Measurements from ENCODE around the gene TMEM179B. TPM values are rescaled to one million over a fixed set of nuclear protein-coding genes. Genes with fewer than 3 reads are reported as not detected.

The TMEM179B gene
- total and polyA plus RNA-seq, 2 of the 13 experiments (the other 11 are each of a cell fraction or from before 2014, with no cell fraction given): 24.8 to 25.7 TPM

GRCh38 chr11:62831520-62832335 lies 44.5 kb downstream of the TMEM179B start, which contains the start of gene STX5 (continued):
- TF ChIP-seq, protein P1, sequence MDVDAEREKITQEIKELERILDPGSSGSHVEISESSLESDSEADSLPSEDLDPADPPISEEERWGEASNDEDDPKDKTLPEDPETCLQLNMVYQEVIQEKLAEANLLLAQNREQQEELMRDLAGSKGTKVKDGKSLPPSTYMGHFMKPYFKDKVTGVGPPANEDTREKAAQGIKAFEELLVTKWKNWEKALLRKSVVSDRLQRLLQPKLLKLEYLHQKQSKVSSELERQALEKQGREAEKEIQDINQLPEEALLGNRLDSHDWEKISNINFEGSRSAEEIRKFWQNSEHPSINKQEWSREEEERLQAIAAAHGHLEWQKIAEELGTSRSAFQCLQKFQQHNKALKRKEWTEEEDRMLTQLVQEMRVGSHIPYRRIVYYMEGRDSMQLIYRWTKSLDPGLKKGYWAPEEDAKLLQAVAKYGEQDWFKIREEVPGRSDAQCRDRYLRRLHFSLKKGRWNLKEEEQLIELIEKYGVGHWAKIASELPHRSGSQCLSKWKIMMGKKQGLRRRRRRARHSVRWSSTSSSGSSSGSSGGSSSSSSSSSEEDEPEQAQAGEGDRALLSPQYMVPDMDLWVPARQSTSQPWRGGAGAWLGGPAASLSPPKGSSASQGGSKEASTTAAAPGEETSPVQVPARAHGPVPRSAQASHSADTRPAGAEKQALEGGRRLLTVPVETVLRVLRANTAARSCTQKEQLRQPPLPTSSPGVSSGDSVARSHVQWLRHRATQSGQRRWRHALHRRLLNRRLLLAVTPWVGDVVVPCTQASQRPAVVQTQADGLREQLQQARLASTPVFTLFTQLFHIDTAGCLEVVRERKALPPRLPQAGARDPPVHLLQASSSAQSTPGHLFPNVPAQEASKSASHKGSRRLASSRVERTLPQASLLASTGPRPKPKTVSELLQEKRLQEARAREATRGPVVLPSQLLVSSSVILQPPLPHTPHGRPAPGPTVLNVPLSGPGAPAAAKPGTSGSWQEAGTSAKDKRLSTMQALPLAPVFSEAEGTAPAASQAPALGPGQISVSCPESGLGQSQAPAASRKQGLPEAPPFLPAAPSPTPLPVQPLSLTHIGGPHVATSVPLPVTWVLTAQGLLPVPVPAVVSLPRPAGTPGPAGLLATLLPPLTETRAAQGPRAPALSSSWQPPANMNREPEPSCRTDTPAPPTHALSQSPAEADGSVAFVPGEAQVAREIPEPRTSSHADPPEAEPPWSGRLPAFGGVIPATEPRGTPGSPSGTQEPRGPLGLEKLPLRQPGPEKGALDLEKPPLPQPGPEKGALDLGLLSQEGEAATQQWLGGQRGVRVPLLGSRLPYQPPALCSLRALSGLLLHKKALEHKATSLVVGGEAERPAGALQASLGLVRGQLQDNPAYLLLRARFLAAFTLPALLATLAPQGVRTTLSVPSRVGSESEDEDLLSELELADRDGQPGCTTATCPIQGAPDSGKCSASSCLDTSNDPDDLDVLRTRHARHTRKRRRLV (CRISPR knock-in tag; IDR thresholded peaks at IDR 0.05): peak; percentile 82
- TF ChIP-seq ZNF850 (CRISPR knock-in tag; conservative IDR thresholded peaks at IDR 0.05): 0 out of 2 replicates have a peak, but pooled peaks have one; percentile 17
- TF ChIP-seq ZMAT3 (CRISPR knock-in tag; conservative IDR thresholded peaks at IDR 0.05): peak; percentile 81; the same call in 1 of the 2 replicates
- no peak for TF ChIP-seq ADNP (CRISPR knock-in tag; IDR thresholded peaks at IDR 0.05)
- TF ChIP-seq, protein P2, sequence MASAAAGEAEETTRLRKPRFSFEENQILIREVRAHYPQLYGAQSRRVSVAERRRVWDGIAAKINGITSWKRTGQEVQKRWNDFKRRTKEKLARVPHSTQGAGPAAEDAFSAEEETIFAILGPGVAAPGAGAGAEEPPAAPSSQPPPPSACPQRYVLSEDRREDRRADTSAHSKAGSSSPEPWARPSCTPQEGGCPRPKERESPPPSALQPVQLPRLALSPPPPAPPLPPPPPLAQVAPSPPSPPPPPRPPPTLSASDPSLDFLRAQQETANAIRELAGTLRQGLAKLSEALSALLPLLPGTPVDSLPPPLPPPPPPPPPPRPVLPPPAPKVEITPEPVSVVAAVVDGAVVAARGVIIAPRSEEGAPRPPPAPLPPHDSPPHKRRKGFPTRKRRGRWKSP (CRISPR knock-in tag; IDR thresholded peaks at IDR 0.05): peak; percentile 44; the same call in 1 of the 2 replicates
- TF ChIP-seq, protein P3, sequence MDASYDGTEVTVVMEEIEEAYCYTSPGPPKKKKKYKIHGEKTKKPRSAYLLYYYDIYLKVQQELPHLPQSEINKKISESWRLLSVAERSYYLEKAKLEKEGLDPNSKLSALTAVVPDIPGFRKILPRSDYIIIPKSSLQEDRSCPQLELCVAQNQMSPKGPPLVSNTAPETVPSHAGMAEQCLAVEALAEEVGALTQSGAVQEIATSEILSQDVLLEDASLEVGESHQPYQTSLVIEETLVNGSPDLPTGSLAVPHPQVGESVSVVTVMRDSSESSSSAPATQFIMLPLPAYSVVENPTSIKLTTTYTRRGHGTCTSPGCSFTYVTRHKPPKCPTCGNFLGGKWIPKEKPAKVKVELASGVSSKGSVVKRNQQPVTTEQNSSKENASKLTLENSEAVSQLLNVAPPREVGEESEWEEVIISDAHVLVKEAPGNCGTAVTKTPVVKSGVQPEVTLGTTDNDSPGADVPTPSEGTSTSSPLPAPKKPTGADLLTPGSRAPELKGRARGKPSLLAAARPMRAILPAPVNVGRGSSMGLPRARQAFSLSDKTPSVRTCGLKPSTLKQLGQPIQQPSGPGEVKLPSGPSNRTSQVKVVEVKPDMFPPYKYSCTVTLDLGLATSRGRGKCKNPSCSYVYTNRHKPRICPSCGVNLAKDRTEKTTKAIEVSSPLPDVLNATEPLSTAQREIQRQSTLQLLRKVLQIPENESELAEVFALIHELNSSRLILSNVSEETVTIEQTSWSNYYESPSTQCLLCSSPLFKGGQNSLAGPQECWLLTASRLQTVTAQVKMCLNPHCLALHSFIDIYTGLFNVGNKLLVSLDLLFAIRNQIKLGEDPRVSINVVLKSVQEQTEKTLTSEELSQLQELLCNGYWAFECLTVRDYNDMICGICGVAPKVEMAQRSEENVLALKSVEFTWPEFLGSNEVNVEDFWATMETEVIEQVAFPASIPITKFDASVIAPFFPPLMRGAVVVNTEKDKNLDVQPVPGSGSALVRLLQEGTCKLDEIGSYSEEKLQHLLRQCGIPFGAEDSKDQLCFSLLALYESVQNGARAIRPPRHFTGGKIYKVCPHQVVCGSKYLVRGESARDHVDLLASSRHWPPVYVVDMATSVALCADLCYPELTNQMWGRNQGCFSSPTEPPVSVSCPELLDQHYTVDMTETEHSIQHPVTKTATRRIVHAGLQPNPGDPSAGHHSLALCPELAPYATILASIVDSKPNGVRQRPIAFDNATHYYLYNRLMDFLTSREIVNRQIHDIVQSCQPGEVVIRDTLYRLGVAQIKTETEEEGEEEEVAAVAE (CRISPR knock-in tag; IDR thresholded peaks at IDR 0.05; ENCODE audit: borderline replicate concordance): 0 out of 2 replicates have a peak, but pooled peaks have one; percentile 22
- peak; percentile 40; the same call in 1 of the 2 replicates for TF ChIP-seq SALL1 (CRISPR knock-in tag; IDR thresholded peaks at IDR 0.05)
- TF ChIP-seq TFDP1 (CRISPR knock-in tag; IDR thresholded peaks at IDR 0.05; ENCODE audit: borderline replicate concordance): no peak
- no peak for TF ChIP-seq ZNF225 (CRISPR knock-in tag; IDR thresholded peaks at IDR 0.05)
- peak; percentile 82; the same call in 1 of the 2 replicates for TF ChIP-seq ZNF605 (CRISPR knock-in tag; IDR thresholded peaks at IDR 0.05)
- no peak; the same call in 1 of the 2 replicates for TF ChIP-seq ZNF607 (CRISPR knock-in tag; IDR thresholded peaks at IDR 0.05; ENCODE audit: borderline replicate concordance)
